Esophagus muscularis mucosa (tissue), 4 donors: ENCODE data around the gene RUNX2. TPM values are rescaled to one million over a fixed set of nuclear protein-coding genes. Genes with fewer than 3 reads are reported as not detected.

Experiments used
- DNase-seq: peaks from one replicate; pipeline ENCODE4 v3.0.0-alpha.2; 2017; ENCODE audit errors: extremely low spot score
- H3K27ac ChIP-seq, 4 donors: fragments of 200-600 bp; sonication (generic); replicated peaks in 1 of 4; 1 replicate in 3 of 4; 2 replicates in 1 of 4; pipeline ENCODE4 v1.5.1; 2016 to 2019; ENCODE audit warnings: mild to moderate bottlenecking in 1 of 4
- H3K27me3 ChIP-seq, 4 donors: fragments of 200-600 bp; sonication (generic); one replicate each; pipeline versions ENCODE4 v1.5.1 to v1.6.0; 2016 to 2019
- H3K36me3 ChIP-seq, 4 donors: fragments of 200-600 bp; sonication (generic); one replicate each; pipeline ENCODE4 v1.5.1; 2016 to 2019
- H3K4me1 ChIP-seq, 4 donors: fragments of 200-600 bp; sonication (generic); one replicate each; pipeline ENCODE4 v1.5.1; 2016 to 2019
- H3K4me3 ChIP-seq, 4 donors: fragments of 200-600 bp; sonication (generic); 1 replicate in 2 of 4; 2 replicates in 2 of 4; pipeline ENCODE4 v1.5.1; 2016 to 2019; ENCODE audit warnings: mild to moderate bottlenecking in 4 of 4, moderate library complexity in 1 of 4
- H3K9me3 ChIP-seq, 4 donors: fragments of 200-600 bp; sonication (generic); 1 replicate in 3 of 4; 2 replicates in 1 of 4; pipeline ENCODE4 v1.5.1; 2016 to 2019
- EP300 ChIP-seq: sonication (generic); formaldehyde crosslinking; IDR thresholded peaks from one replicate; pipeline ENCODE4 v1.6.1; 2017; ENCODE audit warnings: antibody characterized with exemption
- POLR2A ChIP-seq: fragments of 450-650 bp; IDR thresholded peaks from one replicate; pipeline ENCODE4 v1.6.1; 2017; ENCODE audit warnings: antibody characterized with exemption, moderate library complexity, mild to moderate bottlenecking, low read depth
- POLR2AphosphoS5 ChIP-seq, 2 donors: sonication (generic); formaldehyde crosslinking; IDR thresholded peaks; one replicate each; pipeline ENCODE4 v1.6.1; 2017; ENCODE audit warnings: antibody characterized with exemption in 2 of 2
- WGBS: methylation state at CpG from one replicate; pipeline ENCODE4 v1.1.5; 2018; 5-methylcytosine and 5-hydroxymethylcytosine counted together
- intact Hi-C: fragments of 100-400 bp; cut with DNase I; formaldehyde crosslinking; loops from one replicate; pipeline ENCODE4 v1.15.1; 2023
- total RNA-seq, 4 donors: library from RNA; depleted of rRNA; stranded (reverse); fragments of >200 nt; gene quantifications; one replicate each; pipeline versions ENCODE4 v1.1.0 to v1.2.1, GENCODE V29; 2016
- TF ChIP-seq, protein P1 (sequence below), 3 experiments: fragments of 200-600 bp in 2 of 3; fragments of 450-650 bp in 1 of 3; sonication (generic) in 2 of 3; IDR thresholded peaks; one replicate each; pipeline ENCODE4 v1.5.1; 2017 to 2019; ENCODE audit warnings: antibody characterized with exemption in 3 of 3, mild to moderate bottlenecking in 2 of 3, moderate library complexity in 1 of 3

Gene RUNX2
- total RNA-seq, 4 donors from 2014 or later, result 1.0 to 1.6 (median 1.4) TPM

GRCh38 chr6:45382391-45382790, 54.3 kb downstream of the RUNX2 start:
- peaks cover 0 to 8% (median 8%) of the 10 kb centered on the region in 4 donors for H3K4me1 ChIP-seq
- peaks cover 0 to 13% (median 0%) of the 10 kb centered on the region in 4 donors for H3K27me3 ChIP-seq
- no peak for DNase-seq
- no peak overlapping the region for H3K4me3 ChIP-seq
- H3K27ac ChIP-seq, result no peak overlapping the region
- H3K9me3 ChIP-seq, result no peaks in the 10 kb centered on the region
- intact Hi-C loops, result no loop called here
- 89% methylated on average over 2 of the region's 2 CpGs for WGBS
- no peak for TF ChIP-seq POLR2A
- TF ChIP-seq, protein P1, sequence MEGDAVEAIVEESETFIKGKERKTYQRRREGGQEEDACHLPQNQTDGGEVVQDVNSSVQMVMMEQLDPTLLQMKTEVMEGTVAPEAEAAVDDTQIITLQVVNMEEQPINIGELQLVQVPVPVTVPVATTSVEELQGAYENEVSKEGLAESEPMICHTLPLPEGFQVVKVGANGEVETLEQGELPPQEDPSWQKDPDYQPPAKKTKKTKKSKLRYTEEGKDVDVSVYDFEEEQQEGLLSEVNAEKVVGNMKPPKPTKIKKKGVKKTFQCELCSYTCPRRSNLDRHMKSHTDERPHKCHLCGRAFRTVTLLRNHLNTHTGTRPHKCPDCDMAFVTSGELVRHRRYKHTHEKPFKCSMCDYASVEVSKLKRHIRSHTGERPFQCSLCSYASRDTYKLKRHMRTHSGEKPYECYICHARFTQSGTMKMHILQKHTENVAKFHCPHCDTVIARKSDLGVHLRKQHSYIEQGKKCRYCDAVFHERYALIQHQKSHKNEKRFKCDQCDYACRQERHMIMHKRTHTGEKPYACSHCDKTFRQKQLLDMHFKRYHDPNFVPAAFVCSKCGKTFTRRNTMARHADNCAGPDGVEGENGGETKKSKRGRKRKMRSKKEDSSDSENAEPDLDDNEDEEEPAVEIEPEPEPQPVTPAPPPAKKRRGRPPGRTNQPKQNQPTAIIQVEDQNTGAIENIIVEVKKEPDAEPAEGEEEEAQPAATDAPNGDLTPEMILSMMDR (IDR thresholded peaks at IDR 0.05), result no peak
- no peak for TF ChIP-seq POLR2AphosphoS5 (IDR thresholded peaks at IDR 0.05)
- no peak for TF ChIP-seq EP300
- H3K36me3 ChIP-seq, result no peaks in the 10 kb centered on the region

- Histone ChIP-seq H3K4me1 (no peaks in the 10 kb centered on the region), H3K27ac (no peak overlapping the region), H3K36me3 (no peaks in the 10 kb centered on the region), H3K9me3 (no peaks in the 10 kb centered on the region), H3K27me3 (peaks cover 0 to 20% (median 0%) of the 10 kb centered on the region in 4 donors), H3K4me3 (no peak overlapping the region)
- TF ChIP-seq, protein P1 (IDR thresholded peaks at IDR 0.05), result no peak
- TF ChIP-seq POLR2A, result no peak
- TF ChIP-seq EP300, result no peak
- no peak for TF ChIP-seq POLR2AphosphoS5 (IDR thresholded peaks at IDR 0.05)
- intact Hi-C loops, result no loop called here
- WGBS, result 87% methylated on average over 3 of the region's 3 CpGs
- DNase-seq, result no peak
Measured at GRCh38 chr6:45386501-45386900, 58.4 kb downstream of the RUNX2 start.

DNA sequence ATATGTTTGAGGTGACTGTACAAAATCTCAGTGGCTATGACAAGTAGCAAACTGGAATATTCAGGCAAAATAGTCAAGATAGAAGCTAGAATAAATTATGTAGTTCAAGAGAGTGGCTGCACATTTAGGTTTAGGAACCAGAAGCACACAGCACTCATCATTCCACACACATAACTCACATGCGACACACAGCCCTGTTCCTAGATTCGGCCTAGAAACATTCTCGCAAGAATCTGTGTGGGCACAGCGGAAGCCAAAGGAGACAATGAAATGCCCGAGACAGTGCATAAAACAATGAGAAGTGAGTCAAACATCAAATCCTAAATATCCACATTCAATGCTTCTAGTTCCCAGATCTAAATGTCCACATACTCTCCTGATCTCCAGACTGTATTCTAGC, 59.1 kb downstream of the RUNX2 start:
- H3K9me3 ChIP-seq, result peaks cover 0 to 3% (median 0%) of the 10 kb centered on the region in 4 donors

GRCh38 chr6:45388328-45388727, 60.2 kb downstream of the RUNX2 start:
- TF ChIP-seq, protein P1 (IDR thresholded peaks at IDR 0.05), result no peak
- no peak for TF ChIP-seq POLR2A
- TF ChIP-seq EP300, result no peak
- TF ChIP-seq POLR2AphosphoS5 (IDR thresholded peaks at IDR 0.05), result no peak
- 70% methylated on average over 3 of the region's 3 CpGs for WGBS
- intact Hi-C loops, result no loop called here
- H3K9me3 ChIP-seq, result peaks cover 0 to 11% (median 0%) of the 10 kb centered on the region in 4 donors
- no peak overlapping the region for H3K4me3 ChIP-seq
- H3K36me3 ChIP-seq, result no peaks in the 10 kb centered on the region
- peaks cover 0 to 20% (median 0%) of the 10 kb centered on the region in 4 donors for H3K27me3 ChIP-seq
- H3K27ac ChIP-seq, result no peak overlapping the region
- H3K4me1 ChIP-seq, result no peaks in the 10 kb centered on the region
- DNase-seq, result no peak

More for the DNA sequence above, 59.1 kb downstream of the RUNX2 start:
- Histone ChIP-seq H3K36me3 (no peaks in the 10 kb centered on the region), H3K27me3 (peaks cover 0 to 20% (median 0%) of the 10 kb centered on the region in 4 donors), H3K4me3 (no peak overlapping the region), H3K27ac (no peak overlapping the region), H3K4me1 (no peaks in the 10 kb centered on the region)
- TF ChIP-seq, protein P1 (IDR thresholded peaks at IDR 0.05), result no peak
- TF ChIP-seq POLR2A (no peak), EP300 (no peak), POLR2AphosphoS5 (IDR thresholded peaks at IDR 0.05) (no peak)
- intact Hi-C loops, result no loop called here
- 94% methylated on average over 5 of the region's 5 CpGs for WGBS
- no peak for DNase-seq

- WGBS, result 90% methylated on average over 4 of the region's 4 CpGs
- Histone ChIP-seq H3K9me3 (peaks cover 0 to 12% (median 0%) of the 10 kb centered on the region in 4 donors), H3K4me3 (no peak overlapping the region), H3K27ac (no peak overlapping the region), H3K4me1 (no peaks in the 10 kb centered on the region), H3K36me3 (no peaks in the 10 kb centered on the region), H3K27me3 (peaks cover 0 to 10% (median 0%) of the 10 kb centered on the region in 4 donors)
- TF ChIP-seq POLR2AphosphoS5 (IDR thresholded peaks at IDR 0.05), result no peak
- TF ChIP-seq, protein P1 (IDR thresholded peaks at IDR 0.05), result no peak
- DNase-seq, result no peak
- intact Hi-C loops, result no loop called here
Measured at GRCh38 chr6:45394586-45395095, 66.5 kb downstream of the RUNX2 start.
